Mesenteric fat pad (tissue), 1 donor: ENCODE measurements around the gene NKAIN4. TPM values are rescaled to one million over a fixed set of nuclear protein-coding genes. Genes with fewer than 3 reads are reported as not detected.
"Not testable (repeated sequence)": the region's sequence is repeated elsewhere in the genome, so short reads cannot be mapped to it uniquely, and the experiment has no call there.

Experiments
- DNase-seq: peaks from one replicate; pipeline ENCODE4 v3.0.0-alpha.2; 2020; ENCODE audit warnings: low spot score
- total RNA-seq: library from RNA; stranded (reverse); fragmentation: NEBNext Ultra II Directional; extraction: Animal tissue kit (Norgen Biotek cat#: 25700); gene quantifications from one replicate; pipeline ENCODE4 v1.2.1, GENCODE V29; 2021
- donor health status: DM: yes; HTN: yes; CAD: no.

NKAIN4 gene
- total RNA-seq, 1 donor from 2014 or later: not detected

GRCh38 chr20:63238514-63239125 is 15.6 kb downstream of the NKAIN4 start:
- DNase-seq: no peak

GRCh38 chr20:63238031-63238430 is 16.2 kb downstream of the NKAIN4 start:
- DNase-seq: no peak

GRCh38 chr20:63236116-63236837 is 18.0 kb downstream of the NKAIN4 start:
- DNase-seq: no peak

GRCh38 chr20:63235399-63235983 is 18.8 kb downstream of the NKAIN4 start, which contains the start of gene BIRC7:
Gene BIRC7 (plus strand): TSS chr20:63235905. CDS start chr20:63236097, 192 bp downstream.
- no peak for DNase-seq

- no peak for DNase-seq
Observed at GRCh38 chr20:63234693-63235398, 19.4 kb downstream of the NKAIN4 start.

- no peak for DNase-seq
Observed at GRCh38 chr20:63233924-63234323, 20.3 kb downstream of the NKAIN4 start.

- no peak for DNase-seq
Observed at GRCh38 chr20:63233061-63233344, 21.3 kb downstream of the NKAIN4 start.

GRCh38 chr20:63232235-63233060 is 21.8 kb downstream of the NKAIN4 start:
- DNase-seq: no peak

GRCh38 chr20:63230800-63231268 is 23.4 kb downstream of the NKAIN4 start:
- no peak for DNase-seq

GRCh38 chr20:63228806-63229205 is 25.5 kb downstream of the NKAIN4 start:
- DNase-seq: no peak

- DNase-seq: no peak
Observed at GRCh38 chr20:63227260-63227659, 27.0 kb downstream of the NKAIN4 start.

- no peak for DNase-seq
Observed at GRCh38 chr20:63226042-63226943, 28.0 kb downstream of the NKAIN4 start.

- DNase-seq: no peak
Observed at GRCh38 chr20:63225082-63225454, 29.2 kb downstream of the NKAIN4 start.

- no peak for DNase-seq
Observed at GRCh38 chr20:63224412-63225081, 29.7 kb downstream of the NKAIN4 start.

GRCh38 chr20:63223826-63224207 is 30.4 kb downstream of the NKAIN4 start:
- DNase-seq: no peak

- no peak for DNase-seq
Observed at GRCh38 chr20:63223121-63223825, 31.0 kb downstream of the NKAIN4 start.

- DNase-seq: no peak
Observed at GRCh38 chr20:63222541-63222940, 31.7 kb downstream of the NKAIN4 start.

GRCh38 chr20:63221400-63222053 is 32.7 kb downstream of the NKAIN4 start:
- DNase-seq: not testable (repeated sequence)
